Esophagus squamous epithelium (tissue), 4 donors: ENCODE results near the gene SHISA5.
"Not testable (repeated sequence)": the region's sequence is repeated elsewhere in the genome, so short reads cannot be mapped to it uniquely, and the experiment has no call there.

Experiments used
- POLR2A ChIP-seq, 4 donors: fragments of 450-650 bp; IDR thresholded peaks; one replicate each; pipeline ENCODE4 v1.6.1; 2017; ENCODE audit warnings: antibody characterized with exemption in 4 of 4, mild to moderate bottlenecking in 4 of 4, moderate library complexity in 3 of 4
- TF ChIP-seq, protein P1 (sequence below), 6 experiments: fragments of 450-650 bp in 4 of 6; fragments of 200-600 bp in 2 of 6; sonication (generic) in 2 of 6; IDR thresholded peaks; one replicate each; pipeline ENCODE4 v1.5.1; 2016 to 2019; ENCODE audit warnings: antibody characterized with exemption in 6 of 6, mild to moderate bottlenecking in 4 of 6, moderate library complexity in 4 of 6

DNA sequence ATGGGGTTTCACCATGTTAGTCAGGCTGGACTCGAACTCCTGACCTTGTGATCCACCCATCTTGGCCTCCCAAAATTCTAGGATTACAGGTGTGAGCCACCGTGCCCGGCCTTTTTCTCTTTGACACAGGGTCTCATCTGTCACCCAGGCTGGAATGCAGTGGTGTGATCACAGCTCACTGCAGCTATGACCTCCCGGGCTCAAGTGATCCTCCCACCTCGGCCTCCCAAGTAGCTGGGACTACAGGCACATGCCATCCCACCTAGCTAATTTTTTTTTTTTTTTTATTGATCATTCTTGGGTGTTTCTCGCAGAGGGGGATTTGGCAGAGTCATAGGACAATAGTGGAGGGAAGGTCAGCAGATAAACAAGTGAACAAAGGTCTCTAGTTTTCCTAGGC, 21.2 kb downstream of the SHISA5 start:
- TF ChIP-seq POLR2A (IDR thresholded peaks at IDR 0.05), result not testable (repeated sequence)
- TF ChIP-seq, protein P1, sequence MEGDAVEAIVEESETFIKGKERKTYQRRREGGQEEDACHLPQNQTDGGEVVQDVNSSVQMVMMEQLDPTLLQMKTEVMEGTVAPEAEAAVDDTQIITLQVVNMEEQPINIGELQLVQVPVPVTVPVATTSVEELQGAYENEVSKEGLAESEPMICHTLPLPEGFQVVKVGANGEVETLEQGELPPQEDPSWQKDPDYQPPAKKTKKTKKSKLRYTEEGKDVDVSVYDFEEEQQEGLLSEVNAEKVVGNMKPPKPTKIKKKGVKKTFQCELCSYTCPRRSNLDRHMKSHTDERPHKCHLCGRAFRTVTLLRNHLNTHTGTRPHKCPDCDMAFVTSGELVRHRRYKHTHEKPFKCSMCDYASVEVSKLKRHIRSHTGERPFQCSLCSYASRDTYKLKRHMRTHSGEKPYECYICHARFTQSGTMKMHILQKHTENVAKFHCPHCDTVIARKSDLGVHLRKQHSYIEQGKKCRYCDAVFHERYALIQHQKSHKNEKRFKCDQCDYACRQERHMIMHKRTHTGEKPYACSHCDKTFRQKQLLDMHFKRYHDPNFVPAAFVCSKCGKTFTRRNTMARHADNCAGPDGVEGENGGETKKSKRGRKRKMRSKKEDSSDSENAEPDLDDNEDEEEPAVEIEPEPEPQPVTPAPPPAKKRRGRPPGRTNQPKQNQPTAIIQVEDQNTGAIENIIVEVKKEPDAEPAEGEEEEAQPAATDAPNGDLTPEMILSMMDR (IDR thresholded peaks at IDR 0.05), result not testable (repeated sequence)
